Measurements from ENCODE around the gene GRID1.

Gene GRID1

DNA sequence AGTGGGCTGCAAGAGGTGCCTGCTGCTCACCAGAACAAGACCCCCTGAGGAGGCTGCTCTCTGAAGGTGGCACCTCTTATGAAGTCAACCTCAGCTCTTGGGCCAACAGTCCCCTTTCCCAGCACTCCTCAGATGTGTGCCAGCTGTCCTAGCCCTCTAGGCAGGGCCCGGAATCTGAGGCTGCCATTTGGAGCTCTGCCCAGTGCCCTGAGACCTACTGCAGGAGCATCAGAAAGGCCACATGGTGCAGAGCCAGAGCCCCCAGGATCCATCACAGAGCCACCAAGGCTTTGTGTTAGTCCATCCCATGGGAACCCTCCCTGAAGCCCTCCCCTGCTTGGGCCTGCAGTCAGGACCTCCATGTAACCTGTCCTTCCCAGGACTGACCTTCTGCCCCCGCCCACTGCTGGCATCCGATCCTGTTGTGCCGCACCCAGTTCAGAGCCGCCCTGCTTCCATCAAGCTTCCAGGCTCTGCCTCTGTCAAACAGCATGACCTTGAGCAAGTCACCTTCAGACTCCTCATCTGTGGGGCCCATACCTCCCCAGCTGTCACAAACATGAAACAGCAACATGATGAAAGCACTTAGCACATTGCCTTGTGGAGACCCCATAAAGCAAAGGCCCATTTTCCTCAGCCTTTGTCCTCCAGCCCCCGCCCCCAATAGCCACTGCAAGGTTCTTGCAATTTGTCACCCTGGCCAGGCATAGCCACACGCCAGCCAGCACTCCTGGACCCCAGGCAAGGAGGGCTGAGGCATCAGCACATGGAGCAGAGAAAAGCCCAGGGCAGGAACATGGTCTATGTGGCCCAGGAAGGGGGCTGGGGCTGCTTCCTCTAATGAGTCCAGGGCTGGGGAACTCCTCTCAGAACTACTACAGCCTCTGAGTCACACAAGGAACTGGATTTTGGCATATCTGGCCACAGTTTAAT lies 51.7 kb downstream of the GRID1 start:
- peaks cover 0 to 7% of the 10 kb centered on the region in 2 experiments for H3K27me3 ChIP-seq (ENCODE audit: control insufficient read depth in 1 of 2, insufficient read depth in 1 of 2, low read length in 2 of 2)
- H2AFZ ChIP-seq (ENCODE audit: low read depth, low read length) = no peak overlapping the region
- no peak overlapping the region for H2BK12ac ChIP-seq (ENCODE audit: low read length in 2 of 2)
- H2BK15ac ChIP-seq (ENCODE audit: low read depth, poor library complexity, severe bottlenecking) = no peak overlapping the region
- H3K23ac ChIP-seq (ENCODE audit: low read length in 2 of 2) = no peak overlapping the region
- no peak overlapping the region for H3K9ac ChIP-seq (ENCODE audit: low read length)
- no peak overlapping the region for H2AK5ac ChIP-seq (ENCODE audit: low read length, severe bottlenecking)
- H3K27ac ChIP-seq (ENCODE audit: low read length, poor library complexity, severe bottlenecking) = no peak overlapping the region
- no peak overlapping the region for H2BK120ac ChIP-seq (ENCODE audit: low read depth, low read length)
- no peaks in the 10 kb centered on the region for H3K9me3 ChIP-seq (ENCODE audit: control insufficient read depth, low read length)
- no peak overlapping the region for H2BK5ac ChIP-seq (ENCODE audit: low read depth, low read length, poor library complexity, severe bottlenecking)
- H3K79me1 ChIP-seq (replicated peaks; ENCODE audit: low read length, poor library complexity, severe bottlenecking) = no peaks in the 10 kb centered on the region
- no peaks in the 10 kb centered on the region for H3K4me1 ChIP-seq (ENCODE audit: control insufficient read depth, insufficient read depth, low read depth, low read length)
- no peaks in the 10 kb centered on the region for H3K36me3 ChIP-seq (ENCODE audit: control insufficient read depth in 1 of 2, insufficient read depth in 2 of 2, low read depth in 1 of 2, low read length in 2 of 2)
- 61% methylated on average over 7 of the region's 7 CpGs for WGBS
- no peak overlapping the region for H3K4me2 ChIP-seq (ENCODE audit: low read length, poor library complexity, severe bottlenecking)
- H3K4me3 ChIP-seq (ENCODE audit: insufficient read depth in 1 of 2, low read depth in 1 of 2, low read length in 2 of 2) = no peak overlapping the region
- H3K4ac ChIP-seq (ENCODE audit: low read depth in 1 of 2, low read length in 2 of 2) = no peak overlapping the region
- H3K14ac ChIP-seq (ENCODE audit: low read length in 2 of 2) = no peak overlapping the region
- no peak overlapping the region for H4K8ac ChIP-seq (ENCODE audit: low read length)
- DNase-seq = no peak
- H3K18ac ChIP-seq (ENCODE audit: low read depth in 1 of 2, low read length in 2 of 2) = no peak overlapping the region
- no peak overlapping the region for H4K91ac ChIP-seq (ENCODE audit: low read length)

DNA sequence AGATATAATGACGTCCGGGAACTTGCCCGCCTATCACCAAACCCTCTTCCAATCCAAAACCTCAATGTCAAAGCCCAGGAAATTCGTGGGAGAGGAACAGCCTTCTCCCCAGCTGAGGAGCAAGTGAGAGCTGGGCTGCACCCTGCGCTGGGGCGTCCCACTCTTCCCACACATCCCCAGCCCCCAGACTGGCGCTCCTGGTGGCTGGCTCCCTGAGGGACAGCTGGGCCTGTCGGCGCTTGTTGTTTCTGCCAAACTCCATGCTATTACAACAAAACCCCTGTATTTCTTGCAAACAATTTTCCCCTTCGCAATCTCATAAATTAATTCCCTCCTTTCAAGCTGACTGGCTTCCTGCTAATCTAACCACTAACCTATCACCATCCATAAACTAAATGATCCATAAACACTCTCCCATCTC lies 53.0 kb downstream of the GRID1 start:
- no peak overlapping the region for H3K4ac ChIP-seq (ENCODE audit: low read depth in 1 of 2, low read length in 2 of 2)
- WGBS = 75% methylated on average over 10 of the region's 10 CpGs
- no peak overlapping the region for H3K9ac ChIP-seq (ENCODE audit: low read length)
- H3K23ac ChIP-seq (ENCODE audit: low read length in 2 of 2) = no peak overlapping the region
- H3K14ac ChIP-seq (ENCODE audit: low read length in 2 of 2) = no peak overlapping the region
- H3K4me2 ChIP-seq (ENCODE audit: low read length, poor library complexity, severe bottlenecking) = no peak overlapping the region
- H3K9me3 ChIP-seq (ENCODE audit: control insufficient read depth, low read length) = no peaks in the 10 kb centered on the region
- H3K79me1 ChIP-seq (replicated peaks; ENCODE audit: low read length, poor library complexity, severe bottlenecking) = no peaks in the 10 kb centered on the region
- H3K27ac ChIP-seq (ENCODE audit: low read length, poor library complexity, severe bottlenecking) = no peak overlapping the region
- H3K18ac ChIP-seq (ENCODE audit: low read depth in 1 of 2, low read length in 2 of 2) = no peak overlapping the region
- no peak overlapping the region for H2BK15ac ChIP-seq (ENCODE audit: low read depth, poor library complexity, severe bottlenecking)
- no peak overlapping the region for H2BK120ac ChIP-seq (ENCODE audit: low read depth, low read length)
- H3K4me1 ChIP-seq (ENCODE audit: control insufficient read depth, insufficient read depth, low read depth, low read length) = no peaks in the 10 kb centered on the region
- no peak overlapping the region for H2AFZ ChIP-seq (ENCODE audit: low read depth, low read length)
- no peak overlapping the region for H2BK5ac ChIP-seq (ENCODE audit: low read depth, low read length, poor library complexity, severe bottlenecking)
- H2BK12ac ChIP-seq (ENCODE audit: low read length in 2 of 2) = no peak overlapping the region
- H4K91ac ChIP-seq (ENCODE audit: low read length) = no peak overlapping the region
- no peaks in the 10 kb centered on the region for H3K36me3 ChIP-seq (ENCODE audit: control insufficient read depth in 1 of 2, insufficient read depth in 2 of 2, low read depth in 1 of 2, low read length in 2 of 2)
- no peak for DNase-seq
- no peak overlapping the region for H3K4me3 ChIP-seq (ENCODE audit: insufficient read depth in 1 of 2, low read depth in 1 of 2, low read length in 2 of 2)
- H2AK5ac ChIP-seq (ENCODE audit: low read length, severe bottlenecking) = no peak overlapping the region
- H3K27me3 ChIP-seq (ENCODE audit: control insufficient read depth in 1 of 2, insufficient read depth in 1 of 2, low read length in 2 of 2) = peaks cover 0 to 7% of the 10 kb centered on the region in 2 experiments
- no peak overlapping the region for H4K8ac ChIP-seq (ENCODE audit: low read length)

DNA sequence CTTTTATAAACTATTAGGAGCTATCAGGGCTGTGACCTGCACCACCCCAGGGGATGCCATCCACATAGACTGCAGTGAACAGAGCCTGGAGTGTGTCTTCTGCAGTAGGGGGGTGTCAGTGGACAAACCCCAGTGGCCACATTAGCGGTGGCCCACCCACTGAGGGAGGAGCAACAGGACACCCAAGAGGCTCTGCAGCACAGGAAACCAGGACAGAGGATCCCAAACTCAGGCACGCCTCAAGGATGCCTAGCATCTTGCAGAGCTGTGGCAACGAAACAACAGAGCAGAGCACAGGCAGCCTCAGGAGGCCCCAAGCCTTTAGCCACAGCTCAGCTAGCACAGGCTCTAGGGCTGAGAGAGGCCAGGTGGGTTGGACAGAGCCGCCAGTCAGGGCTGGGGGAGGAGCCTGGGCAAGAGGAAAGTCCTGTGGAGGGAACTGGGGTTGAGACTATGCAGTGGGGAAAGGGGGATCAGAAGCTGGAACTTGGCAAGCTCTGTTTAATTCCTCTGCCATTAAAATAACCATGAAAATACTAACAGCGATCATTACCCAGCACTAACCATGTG lies 53.8 kb downstream of the GRID1 start:
- no peak overlapping the region for H3K4me2 ChIP-seq (ENCODE audit: low read length, poor library complexity, severe bottlenecking)
- no peak overlapping the region for H2BK12ac ChIP-seq (ENCODE audit: low read length in 2 of 2)
- no peak overlapping the region for H4K91ac ChIP-seq (ENCODE audit: low read length)
- H3K4ac ChIP-seq (ENCODE audit: low read depth in 1 of 2, low read length in 2 of 2) = no peak overlapping the region
- no peaks in the 10 kb centered on the region for H3K79me1 ChIP-seq (replicated peaks; ENCODE audit: low read length, poor library complexity, severe bottlenecking)
- H2AK5ac ChIP-seq (ENCODE audit: low read length, severe bottlenecking) = no peak overlapping the region
- H3K9me3 ChIP-seq (ENCODE audit: control insufficient read depth, low read length) = no peaks in the 10 kb centered on the region
- H2BK15ac ChIP-seq (ENCODE audit: low read depth, poor library complexity, severe bottlenecking) = no peak overlapping the region
- peaks cover 0 to 7% of the 10 kb centered on the region in 2 experiments for H3K27me3 ChIP-seq (ENCODE audit: control insufficient read depth in 1 of 2, insufficient read depth in 1 of 2, low read length in 2 of 2)
- H3K14ac ChIP-seq (ENCODE audit: low read length in 2 of 2) = no peak overlapping the region
- H4K8ac ChIP-seq (ENCODE audit: low read length) = no peak overlapping the region
- no peak overlapping the region for H3K18ac ChIP-seq (ENCODE audit: low read depth in 1 of 2, low read length in 2 of 2)
- no peak overlapping the region for H2BK5ac ChIP-seq (ENCODE audit: low read depth, low read length, poor library complexity, severe bottlenecking)
- H3K4me3 ChIP-seq (ENCODE audit: insufficient read depth in 1 of 2, low read depth in 1 of 2, low read length in 2 of 2) = no peak overlapping the region
- no peak for DNase-seq
- no peaks in the 10 kb centered on the region for H3K4me1 ChIP-seq (ENCODE audit: control insufficient read depth, insufficient read depth, low read depth, low read length)
- no peak overlapping the region for H3K9ac ChIP-seq (ENCODE audit: low read length)
- H2BK120ac ChIP-seq (ENCODE audit: low read depth, low read length) = no peak overlapping the region
- no peak overlapping the region for H2AFZ ChIP-seq (ENCODE audit: low read depth, low read length)
- H3K36me3 ChIP-seq (ENCODE audit: control insufficient read depth in 1 of 2, insufficient read depth in 2 of 2, low read depth in 1 of 2, low read length in 2 of 2) = no peaks in the 10 kb centered on the region
- H3K27ac ChIP-seq (ENCODE audit: low read length, poor library complexity, severe bottlenecking) = no peak overlapping the region
- WGBS = 63% methylated on average over 5 of the region's 5 CpGs
- H3K23ac ChIP-seq (ENCODE audit: low read length in 2 of 2) = no peak overlapping the region

DNA sequence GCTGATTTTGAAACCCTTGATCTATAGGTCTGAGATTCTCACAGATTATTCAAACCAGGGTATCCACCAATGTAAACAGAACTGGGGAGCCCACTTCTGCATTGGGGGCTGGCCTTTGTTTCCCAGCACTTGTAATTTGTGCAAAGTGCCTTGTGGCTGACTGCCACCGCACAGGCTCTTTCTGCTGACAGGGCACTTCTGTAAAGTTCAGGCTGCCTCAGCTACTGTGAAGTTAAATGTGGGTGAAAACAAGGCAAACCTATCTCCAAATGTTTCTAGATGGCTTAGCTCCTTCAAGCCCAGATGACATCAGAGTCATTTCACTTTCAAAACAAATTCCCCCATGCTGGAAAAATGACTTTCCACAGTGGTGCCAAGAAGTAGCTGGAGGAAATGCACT lies 54.7 kb downstream of the GRID1 start:
- H3K23ac ChIP-seq (ENCODE audit: low read length in 2 of 2) = no peak overlapping the region
- H2AK5ac ChIP-seq (ENCODE audit: low read length, severe bottlenecking) = no peak overlapping the region
- H3K4me1 ChIP-seq (ENCODE audit: control insufficient read depth, insufficient read depth, low read depth, low read length) = no peaks in the 10 kb centered on the region
- H2BK120ac ChIP-seq (ENCODE audit: low read depth, low read length) = no peak overlapping the region
- no peak overlapping the region for H2BK5ac ChIP-seq (ENCODE audit: low read depth, low read length, poor library complexity, severe bottlenecking)
- no peak overlapping the region for H3K14ac ChIP-seq (ENCODE audit: low read length in 2 of 2)
- H3K9ac ChIP-seq (ENCODE audit: low read length) = no peak overlapping the region
- H3K36me3 ChIP-seq (ENCODE audit: control insufficient read depth in 1 of 2, insufficient read depth in 2 of 2, low read depth in 1 of 2, low read length in 2 of 2) = no peaks in the 10 kb centered on the region
- no peak for DNase-seq
- no peak overlapping the region for H3K4me2 ChIP-seq (ENCODE audit: low read length, poor library complexity, severe bottlenecking)
- peaks cover 0 to 7% of the 10 kb centered on the region in 2 experiments for H3K27me3 ChIP-seq (ENCODE audit: control insufficient read depth in 1 of 2, insufficient read depth in 1 of 2, low read length in 2 of 2)
- no peak overlapping the region for H4K91ac ChIP-seq (ENCODE audit: low read length)
- H2BK12ac ChIP-seq (ENCODE audit: low read length in 2 of 2) = no peak overlapping the region
- H3K9me3 ChIP-seq (ENCODE audit: control insufficient read depth, low read length) = no peaks in the 10 kb centered on the region
- WGBS = 0% methylated on average over 1 of the region's 1 CpG
- no peak overlapping the region for H2AFZ ChIP-seq (ENCODE audit: low read depth, low read length)
- H3K79me1 ChIP-seq (replicated peaks; ENCODE audit: low read length, poor library complexity, severe bottlenecking) = no peaks in the 10 kb centered on the region
- no peak overlapping the region for H3K4ac ChIP-seq (ENCODE audit: low read depth in 1 of 2, low read length in 2 of 2)
- no peak overlapping the region for H4K8ac ChIP-seq (ENCODE audit: low read length)
- H2BK15ac ChIP-seq (ENCODE audit: low read depth, poor library complexity, severe bottlenecking) = no peak overlapping the region
- no peak overlapping the region for H3K27ac ChIP-seq (ENCODE audit: low read length, poor library complexity, severe bottlenecking)
- no peak overlapping the region for H3K18ac ChIP-seq (ENCODE audit: low read depth in 1 of 2, low read length in 2 of 2)
- no peak overlapping the region for H3K4me3 ChIP-seq (ENCODE audit: insufficient read depth in 1 of 2, low read depth in 1 of 2, low read length in 2 of 2)

All from mesenchymal stem cell (in vitro differentiated cells and primary cell).